ENCODE measurements around the gene NCBP3. TPM values are rescaled to one million over a fixed set of nuclear protein-coding genes. Genes with fewer than 3 reads are reported as not detected.

NCBP3 gene
- total RNA-seq, 1 experiment from 2014 or later: 28.1 TPM

- intact Hi-C loops (cut with micrococcal nuclease; ENCODE audit: unreplicated experiment): no loop called here
- in situ Hi-C loops (cut with HindIII; ENCODE audit: low pct_unique_long_range_greater_than_20kb, low sequenced_read_pairs): no loop called here
- Histone ChIP-seq H3K4me3 (ENCODE audit: low read depth in 2 of 2, low read length in 2 of 2) (no peak overlapping the region), H3K4me1 (ENCODE audit: control insufficient read depth, insufficient read depth, low read length) (no peaks in the 10 kb centered on the region), H3K36me3 (ENCODE audit: control insufficient read depth, insufficient read depth, low read length) (no peaks in the 10 kb centered on the region), H3K27me3 (ENCODE audit: control insufficient read depth, insufficient read depth, low read length) (no peaks in the 10 kb centered on the region), H3K9me3 (ENCODE audit: control insufficient read depth, insufficient read depth, low read depth, low read length) (no peaks in the 10 kb centered on the region), H3K27ac (ENCODE audit: low read length) (no peak overlapping the region)
- no peak for DNase-seq (ENCODE audit: low read depth, low spot score)
- no peak for TF ChIP-seq POLR2AphosphoS5 (IDR thresholded peaks at IDR 0.05; ENCODE audit: low read depth, low read length)
- TF ChIP-seq SIN3A (IDR thresholded peaks at IDR 0.05; ENCODE audit: borderline replicate concordance, insufficient read depth, low read depth, low read length): no peak
- TF ChIP-seq TCF7L2 (IDR thresholded peaks at IDR 0.05; ENCODE audit: low read depth, low read length): no peak
- no peak for TF ChIP-seq CTCF (IDR thresholded peaks at IDR 0.05)
- no peak for TF ChIP-seq REST (IDR thresholded peaks at IDR 0.05; ENCODE audit: insufficient read depth in 1 of 2, low read depth in 2 of 2, low read length in 1 of 2)
- CTCF ChIA-PET: interaction anchor here (0.5 kb wide), 1 partner anchor 23 kb away, joined by 8 read pairs; no protein-coding TSS in a partner anchor
- BruUV-seq (replicated peaks): no TSS peak
- no peak for ATAC-seq
- POLR2A ChIA-PET: no interaction called here
Measured at GRCh38 chr17:3803308-3803640, 42.8 kb downstream of the NCBP3 start.

- in situ Hi-C loops (cut with HindIII; ENCODE audit: low pct_unique_long_range_greater_than_20kb, low sequenced_read_pairs) (no loop called here), intact Hi-C loops (cut with micrococcal nuclease; ENCODE audit: unreplicated experiment) (no loop called here)
- Histone ChIP-seq H3K36me3 (ENCODE audit: control insufficient read depth, insufficient read depth, low read length) (no peaks in the 10 kb centered on the region), H3K4me3 (ENCODE audit: low read depth in 2 of 2, low read length in 2 of 2) (no peak overlapping the region), H3K4me1 (ENCODE audit: control insufficient read depth, insufficient read depth, low read length) (no peaks in the 10 kb centered on the region), H3K27me3 (ENCODE audit: control insufficient read depth, insufficient read depth, low read length) (no peaks in the 10 kb centered on the region), H3K9me3 (ENCODE audit: control insufficient read depth, insufficient read depth, low read depth, low read length) (no peaks in the 10 kb centered on the region), H3K27ac (ENCODE audit: low read length) (no peak overlapping the region)
- TF ChIP-seq SIN3A (IDR thresholded peaks at IDR 0.05; ENCODE audit: borderline replicate concordance, insufficient read depth, low read depth, low read length) (no peak), POLR2AphosphoS5 (IDR thresholded peaks at IDR 0.05; ENCODE audit: low read depth, low read length) (no peak), REST (IDR thresholded peaks at IDR 0.05; ENCODE audit: insufficient read depth in 1 of 2, low read depth in 2 of 2, low read length in 1 of 2) (no peak), TCF7L2 (IDR thresholded peaks at IDR 0.05; ENCODE audit: low read depth, low read length) (no peak), CTCF (IDR thresholded peaks at IDR 0.05) (no peak)
- ChIA-PET CTCF (interaction anchor here (0.5 kb wide), 1 partner anchor 24 kb away, joined by 8 read pairs; no protein-coding TSS in a partner anchor), POLR2A (no interaction called here)
- DNase-seq (ENCODE audit: low read depth, low spot score) (no peak), ATAC-seq (no peak)
- BruUV-seq (replicated peaks): no TSS peak
Measured at GRCh38 chr17:3802461-3803307, 43.4 kb downstream of the NCBP3 start.

Data from Panc1 (cell line).